ENCODE measurements around the gene TCOF1. TPM values are rescaled to one million over a fixed set of nuclear protein-coding genes. Genes with fewer than 3 reads are reported as not detected.

TCOF1 gene
- total RNA-seq, 1 donor from 2014 or later: 44.3 TPM

- DNase-seq (ENCODE audit: low read depth): no peak
- H3K4me3 ChIP-seq (ENCODE audit: low read depth, low read length): no peak overlapping the region
- no peak for TF ChIP-seq CTCF (conservative IDR thresholded peaks at IDR 0.05; ENCODE audit: low read depth, low read length)
Measured at GRCh38 chr5:150394131-150394530, 36.6 kb downstream of the TCOF1 start.

- TF ChIP-seq CTCF (conservative IDR thresholded peaks at IDR 0.05; ENCODE audit: low read depth, low read length): peak; percentile 14
- DNase-seq (ENCODE audit: low read depth): no peak
- no peak overlapping the region for H3K4me3 ChIP-seq (ENCODE audit: low read depth, low read length)
Measured at GRCh38 chr5:150394912-150395687, 37.6 kb downstream of the TCOF1 start.

GRCh38 chr5:150395688-150395975 lies 38.1 kb downstream of the TCOF1 start:
- DNase-seq (ENCODE audit: low read depth): no peak
- no peak for TF ChIP-seq CTCF (conservative IDR thresholded peaks at IDR 0.05; ENCODE audit: low read depth, low read length)
- H3K4me3 ChIP-seq (ENCODE audit: low read depth, low read length): no peak overlapping the region

GRCh38 chr5:150396267-150396666 lies 38.8 kb downstream of the TCOF1 start:
- no peak overlapping the region for H3K4me3 ChIP-seq (ENCODE audit: low read depth, low read length)
- TF ChIP-seq CTCF (conservative IDR thresholded peaks at IDR 0.05; ENCODE audit: low read depth, low read length): no peak
- DNase-seq (ENCODE audit: low read depth): no peak

GRCh38 chr5:150397146-150397781 lies 39.8 kb downstream of the TCOF1 start:
- no peak for DNase-seq (ENCODE audit: low read depth)
- H3K4me3 ChIP-seq (ENCODE audit: low read depth, low read length): no peak overlapping the region
- TF ChIP-seq CTCF (conservative IDR thresholded peaks at IDR 0.05; ENCODE audit: low read depth, low read length): no peak

GRCh38 chr5:150397782-150398721 lies 40.6 kb downstream of the TCOF1 start:
- H3K4me3 ChIP-seq (ENCODE audit: low read depth, low read length): no peak overlapping the region
- no peak for DNase-seq (ENCODE audit: low read depth)
- no peak for TF ChIP-seq CTCF (conservative IDR thresholded peaks at IDR 0.05; ENCODE audit: low read depth, low read length)
